Measurements from ENCODE around the gene ELF4. TPM values are rescaled to one million over a fixed set of nuclear protein-coding genes. Genes with fewer than 3 reads are reported as not detected.

Gene ELF4
- total RNA-seq = 7.7 and 9.5 TPM in 2 replicates

DNA sequence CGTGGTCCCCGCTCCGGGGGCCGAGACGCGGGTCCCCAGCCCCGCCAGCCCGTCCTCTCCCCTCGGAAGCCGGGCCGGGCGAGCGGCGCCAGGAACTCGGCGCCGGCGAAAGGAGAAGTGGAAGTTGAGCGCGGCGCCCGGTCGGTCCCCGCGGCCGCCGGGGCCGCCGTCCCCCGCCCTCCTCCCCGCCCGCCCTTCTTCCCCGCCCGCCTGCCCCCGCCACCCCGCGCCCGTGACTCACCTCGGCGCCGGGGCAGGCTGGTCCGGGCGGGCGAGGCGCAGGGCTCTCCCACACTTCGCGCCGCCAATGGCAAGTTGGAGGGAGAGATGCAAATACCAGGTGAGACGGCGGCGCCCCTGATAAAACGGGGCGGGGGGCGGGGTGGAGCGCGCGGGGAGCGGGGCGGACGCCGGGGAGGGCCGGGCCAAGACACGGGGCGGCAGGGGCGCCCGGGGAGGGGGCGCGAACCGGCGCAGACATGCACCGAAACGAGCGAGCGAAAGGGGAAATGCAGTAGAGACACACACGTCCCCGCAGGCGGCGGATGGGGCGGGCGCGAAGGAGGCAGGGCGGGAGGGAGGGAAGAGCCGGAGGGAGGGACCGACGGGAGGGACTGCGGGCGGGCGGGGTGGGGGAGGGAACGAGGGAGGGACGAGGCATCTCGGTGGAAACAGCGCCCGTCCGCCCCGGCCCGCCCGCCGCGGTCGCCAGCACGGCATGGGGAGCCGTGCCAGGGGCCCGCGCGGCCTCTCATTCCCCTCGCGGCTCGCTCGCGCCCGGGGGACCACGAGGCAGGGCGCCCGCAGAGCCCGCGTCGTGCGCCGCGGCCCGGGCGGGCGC lies at the start of gene ELF4:
Gene ELF4, minus strand, starts transcription at position 119 of the 841 bp plus-strand sequence. CDS start 29,167 bp downstream, outside the sequence.

Other genes with a start within 250 kb of the ELF4 start
- gene UTP14A, start 204.3 kb downstream of the ELF4 start, total RNA-seq = 17.9 and 20.6 TPM in 2 replicates
- 6.3 and 8.4 TPM in 2 replicates for gene BCORL1, start 127.9 kb downstream of the ELF4 start, total RNA-seq
- gene AIFM1, start 55.3 kb upstream of the ELF4 start, total RNA-seq = 17.4 and 24.1 TPM in 2 replicates
- 0.15 and 0.19 TPM in 2 replicates for gene RAB33A, start 61.5 kb upstream of the ELF4 start, total RNA-seq
- 3.6 and 4.7 TPM in 2 replicates for gene ZNF280C, start 158.4 kb upstream of the ELF4 start, total RNA-seq
- gene SLC25A14, start 229.4 kb upstream of the ELF4 start, total RNA-seq = 10.6 and 13.5 TPM in 2 replicates